HG02571 (cell line): ENCODE measurements around the gene AQP12A.
"Not testable (repeated sequence)": the region's sequence is repeated elsewhere in the genome, so short reads cannot be mapped to it uniquely, and the experiment has no call there.

ENCODE experiments used
- ATAC-seq: cut with Tn5 transposase; IDR thresholded peaks from one replicate; pipeline ENCODE4 v1.9.1; 2021; ENCODE audit warnings: mild to moderate bottlenecking, moderate library complexity; ENCODE audit not compliant: unreplicated experiment

The AQP12A gene

DNA sequence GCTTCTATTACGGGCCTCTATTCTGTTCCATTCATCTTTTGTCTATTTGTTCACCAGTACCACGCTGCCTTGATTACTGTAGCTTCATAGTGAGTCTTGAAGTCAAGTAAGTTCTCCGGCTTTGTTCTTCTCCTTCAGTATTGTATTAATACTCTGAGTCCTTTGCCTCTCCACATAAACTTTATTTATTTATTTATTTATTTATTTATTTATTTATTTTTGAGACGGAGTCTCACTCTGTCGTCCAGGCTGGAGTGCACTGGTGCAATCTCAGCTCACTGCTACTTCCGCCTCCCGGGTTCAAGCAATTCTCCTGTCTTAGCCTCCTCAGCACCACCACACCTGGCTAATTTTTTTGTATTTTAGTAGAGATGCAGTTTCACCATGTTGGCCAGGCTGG is 31.8 kb upstream of the AQP12A start:
- ATAC-seq, result not testable (repeated sequence)

DNA sequence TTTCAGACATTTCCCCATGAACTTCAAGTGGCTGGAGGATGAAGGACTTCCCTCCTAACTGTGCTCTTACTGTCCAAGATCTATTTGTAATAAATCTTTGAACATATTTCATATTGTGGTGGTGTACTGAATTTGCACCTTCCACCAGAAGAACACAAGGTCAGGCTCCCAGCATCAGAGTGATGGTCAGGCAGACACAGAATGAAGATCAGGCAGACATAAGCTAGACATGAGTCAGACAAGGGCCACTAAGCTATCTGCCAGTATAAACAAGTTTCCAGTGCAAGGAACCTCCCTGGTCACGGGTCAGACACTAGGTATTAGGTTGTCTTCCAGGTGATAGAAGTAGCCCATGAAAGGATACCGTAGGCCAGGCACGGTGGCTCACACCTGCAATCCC is 29.0 kb upstream of the AQP12A start:
- no peak for ATAC-seq

DNA sequence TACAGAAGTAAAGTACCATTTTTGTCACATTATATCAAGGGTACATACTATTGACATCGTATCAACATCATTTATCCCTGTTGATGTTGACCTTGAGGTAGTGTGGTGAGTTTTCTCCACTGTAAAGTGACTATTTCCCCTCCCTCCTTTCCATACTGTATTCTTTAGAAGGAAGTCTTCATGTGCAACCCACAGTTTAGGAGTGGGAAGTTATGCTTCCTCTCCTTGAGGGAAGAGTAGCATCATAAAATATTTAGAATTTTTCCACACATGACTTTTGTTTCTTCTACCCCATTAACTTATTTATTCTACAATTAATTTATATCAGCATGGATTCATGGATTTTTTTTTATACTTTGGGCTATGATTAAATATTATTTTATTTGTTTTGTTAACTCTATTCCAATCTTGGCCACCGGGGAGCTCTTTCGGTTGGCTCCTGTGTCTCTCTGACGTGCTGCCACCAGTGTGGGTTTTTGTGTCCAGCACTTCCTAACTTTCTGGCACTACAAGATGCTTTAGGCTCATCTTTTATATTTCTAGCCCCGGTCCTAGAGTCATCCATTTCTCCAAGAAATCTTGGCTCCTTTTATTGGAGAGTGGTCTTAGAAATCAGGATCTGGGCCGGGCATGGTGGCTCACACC is 28.0 kb upstream of the AQP12A start:
- no peak for ATAC-seq

DNA sequence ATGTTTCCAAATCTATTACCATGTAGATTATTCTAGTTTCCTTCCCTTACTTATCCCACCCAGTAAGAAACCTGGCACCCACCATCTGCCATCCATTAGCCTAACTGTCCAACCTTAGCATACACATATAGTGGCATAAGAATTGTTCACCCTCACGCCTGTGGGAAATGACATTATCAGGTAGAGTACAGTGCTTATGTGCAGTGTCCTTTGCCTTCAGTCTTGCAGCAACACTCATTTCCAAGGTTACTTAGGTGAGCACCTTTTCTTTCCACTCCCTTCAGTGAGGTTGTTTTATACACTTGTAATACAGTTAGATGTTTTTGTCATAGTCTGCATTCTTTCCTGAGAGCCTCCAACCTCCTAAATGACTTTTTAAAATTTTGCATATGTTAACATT is 27.0 kb upstream of the AQP12A start:
- no peak for ATAC-seq

DNA sequence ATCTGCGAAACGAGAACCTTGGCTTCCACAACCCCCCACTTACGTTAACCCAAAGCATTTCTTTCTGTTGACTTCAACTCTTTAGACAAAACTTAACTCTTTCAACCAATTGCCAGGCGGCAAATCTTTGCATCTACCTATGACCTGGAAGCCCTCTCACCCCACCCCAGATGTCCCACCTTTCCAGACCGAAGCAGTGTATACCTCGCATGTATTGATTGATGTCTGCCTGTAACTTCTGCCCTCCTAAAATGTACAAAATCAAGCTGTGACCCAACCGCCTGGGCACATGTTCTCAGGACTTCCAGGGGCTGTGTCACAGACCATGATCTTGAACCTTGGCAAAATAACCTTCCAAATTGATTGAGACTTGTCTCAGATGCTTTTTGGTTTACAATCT is 21.3 kb upstream of the AQP12A start:
- no peak for ATAC-seq

DNA sequence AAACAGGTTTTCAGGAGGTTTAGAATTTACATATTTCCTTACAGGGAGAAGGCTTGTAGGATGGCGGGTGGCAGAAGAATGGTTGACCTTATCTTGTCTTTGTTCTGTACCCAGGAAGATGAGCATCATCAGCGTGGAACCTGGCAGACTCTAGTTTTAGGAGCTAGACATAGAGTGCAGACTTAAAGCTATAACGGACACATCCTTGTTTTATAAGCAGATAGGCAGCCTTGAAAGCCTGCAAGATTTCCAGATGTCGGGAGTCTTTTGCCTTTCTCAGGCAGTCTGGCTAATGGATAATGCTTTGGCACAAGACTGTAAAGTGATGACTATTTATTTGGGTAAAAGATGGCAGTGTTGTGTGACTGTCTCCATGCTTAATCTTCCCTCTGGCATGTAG is 20.7 kb upstream of the AQP12A start:
- no peak for ATAC-seq

DNA sequence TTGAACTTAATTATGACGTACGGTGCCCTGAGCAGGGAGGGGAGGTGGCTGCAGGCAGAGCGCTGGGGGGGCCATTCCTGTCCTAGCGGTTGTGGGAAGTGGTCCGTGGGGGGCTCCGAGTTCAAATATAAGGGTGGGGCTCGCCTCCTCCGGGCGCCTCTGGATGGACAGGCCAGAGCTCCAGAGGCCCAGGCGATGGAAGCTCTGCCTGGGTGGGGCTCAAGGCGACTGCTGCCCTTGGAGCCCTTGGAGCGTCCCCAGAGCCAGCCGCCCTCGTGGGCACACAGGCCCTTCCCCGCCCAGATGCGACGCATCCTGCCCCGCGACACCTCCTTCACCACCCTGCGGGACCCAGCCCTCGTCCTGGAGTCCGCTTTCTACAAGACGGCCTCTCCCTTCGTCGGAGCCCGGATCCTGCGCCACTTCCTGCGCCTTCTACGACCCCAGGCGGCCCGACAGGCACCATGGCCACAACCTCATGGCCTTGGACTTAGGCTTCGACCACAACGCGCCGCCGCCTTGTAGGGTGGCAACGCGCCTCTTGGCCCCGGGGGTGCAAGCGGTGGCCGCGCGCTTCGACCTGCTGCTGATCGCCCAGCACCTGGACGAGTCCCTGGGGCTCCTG is 19.5 kb upstream of the AQP12A start:
- no peak for ATAC-seq

DNA sequence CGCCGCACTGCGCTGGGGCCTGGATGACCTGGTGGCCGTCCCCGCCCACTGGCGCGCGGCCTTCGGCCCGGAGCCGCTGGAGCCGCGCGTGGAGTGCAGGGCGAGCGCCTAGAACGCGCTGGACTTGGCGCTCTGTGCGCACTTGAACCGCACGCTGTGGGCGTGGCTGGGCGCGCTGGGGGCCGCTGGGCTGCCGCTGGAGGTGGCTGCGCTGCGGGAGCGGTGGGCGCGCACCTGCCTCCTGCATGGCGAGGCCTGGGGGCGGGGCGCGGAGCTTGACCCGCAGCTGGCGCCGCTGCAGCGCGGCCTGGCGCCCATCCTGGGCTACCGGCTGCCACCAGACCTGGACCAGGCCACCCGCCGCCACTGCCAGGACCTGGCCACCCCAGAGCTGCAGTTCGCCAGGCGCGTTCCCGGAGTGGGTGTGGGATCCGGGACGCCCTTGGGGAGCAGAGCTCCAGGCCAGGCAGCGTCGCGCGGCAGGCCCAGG is 18.9 kb upstream of the AQP12A start:
- ATAC-seq, result no peak

DNA sequence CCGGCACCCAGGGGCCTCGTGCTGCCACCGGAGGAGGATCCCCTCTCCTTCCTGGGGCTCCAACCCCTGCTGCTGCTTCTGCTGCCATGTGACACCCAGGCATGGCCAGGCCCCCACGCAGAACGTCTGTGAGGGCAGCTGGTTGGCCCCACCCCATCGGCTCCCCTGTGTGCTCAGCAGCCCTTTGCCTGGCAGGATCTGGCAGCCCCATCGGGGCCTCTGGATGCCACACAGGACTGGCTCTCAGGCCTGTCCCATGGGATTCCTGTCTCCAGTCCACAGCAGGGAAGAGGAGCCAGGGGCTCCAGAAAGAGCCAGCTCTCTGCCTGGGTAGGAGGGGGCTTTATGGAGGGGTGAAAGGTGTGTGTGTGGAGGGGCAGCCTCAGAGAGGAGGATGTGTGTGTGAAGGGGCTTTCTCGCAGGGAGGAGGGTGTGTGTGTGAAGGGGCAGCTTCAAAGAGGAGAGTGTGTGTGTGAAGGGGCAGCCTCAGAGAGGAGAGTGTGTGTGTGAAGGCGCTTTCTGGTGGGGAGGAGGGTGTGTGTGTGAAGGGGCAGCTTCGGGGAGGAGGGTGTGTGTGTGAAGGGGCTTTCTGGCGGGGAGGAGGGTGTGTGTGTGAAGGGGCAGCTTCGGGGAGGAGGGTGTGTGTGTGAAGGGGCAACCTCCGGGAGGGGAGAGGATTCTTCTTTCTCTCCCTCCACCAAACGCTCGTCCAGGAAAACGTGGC is 17.0 kb upstream of the AQP12A start:
- not testable (repeated sequence) for ATAC-seq

DNA sequence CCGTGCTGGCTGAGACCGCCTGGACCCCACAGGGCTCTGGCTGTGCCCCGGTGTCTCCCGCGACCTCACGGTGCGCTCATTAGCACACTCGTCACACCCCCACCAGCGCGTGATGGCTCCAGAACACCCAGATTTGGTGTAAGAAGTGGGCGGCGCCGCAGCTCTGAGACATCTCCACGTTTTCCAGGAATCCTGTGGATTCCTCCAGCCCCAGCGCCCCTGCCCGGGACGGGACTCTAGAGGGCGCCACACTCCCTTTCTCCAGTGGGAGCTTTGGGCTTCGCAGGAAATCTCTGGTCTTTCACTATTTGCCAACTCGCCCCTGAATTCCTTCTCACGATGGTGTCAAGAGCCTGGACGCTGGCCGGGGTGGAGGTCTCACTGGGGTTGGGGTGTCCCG is 16.3 kb upstream of the AQP12A start:
- not testable (repeated sequence) for ATAC-seq

DNA sequence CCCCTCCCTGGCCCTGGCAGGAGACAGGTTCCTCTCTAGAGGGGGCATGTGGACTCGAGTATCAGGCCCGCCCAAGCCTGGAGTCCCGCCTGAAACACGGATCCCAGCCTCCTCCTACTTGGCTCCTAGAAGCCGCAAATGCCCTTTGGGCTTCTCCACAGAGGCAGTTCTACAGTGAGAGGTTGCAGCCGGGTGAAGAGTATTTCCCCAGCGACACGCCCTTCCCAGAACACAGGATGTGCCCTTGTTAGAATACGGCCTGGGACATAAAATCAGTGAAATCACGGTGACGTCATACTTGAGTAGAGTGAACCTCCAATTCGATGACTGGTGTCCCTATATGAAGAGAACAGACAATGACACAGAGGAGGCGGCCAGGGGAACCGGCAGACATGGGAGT is 13.6 kb upstream of the AQP12A start:
- ATAC-seq, result not testable (repeated sequence)

DNA sequence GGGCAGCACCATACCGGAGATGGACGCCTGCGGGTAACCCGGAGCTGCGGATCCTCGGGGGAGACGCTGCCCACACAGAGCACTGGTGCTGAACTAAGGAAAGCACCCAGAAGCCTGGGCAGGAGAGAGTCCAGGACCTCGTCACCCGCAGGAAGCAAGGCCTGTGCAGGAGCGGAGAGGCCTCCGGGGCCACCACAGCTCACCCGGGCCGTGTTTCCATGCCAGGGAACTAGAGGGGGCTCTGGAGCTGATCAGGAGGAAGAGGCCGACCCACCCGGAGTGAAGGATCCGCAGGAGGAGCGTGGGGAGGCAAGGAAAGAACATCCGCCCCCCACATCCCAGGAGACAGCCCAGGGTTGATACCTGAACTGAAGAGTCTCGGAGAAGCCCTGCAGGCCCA is 12.8 kb upstream of the AQP12A start:
- ATAC-seq, result not testable (repeated sequence)

DNA sequence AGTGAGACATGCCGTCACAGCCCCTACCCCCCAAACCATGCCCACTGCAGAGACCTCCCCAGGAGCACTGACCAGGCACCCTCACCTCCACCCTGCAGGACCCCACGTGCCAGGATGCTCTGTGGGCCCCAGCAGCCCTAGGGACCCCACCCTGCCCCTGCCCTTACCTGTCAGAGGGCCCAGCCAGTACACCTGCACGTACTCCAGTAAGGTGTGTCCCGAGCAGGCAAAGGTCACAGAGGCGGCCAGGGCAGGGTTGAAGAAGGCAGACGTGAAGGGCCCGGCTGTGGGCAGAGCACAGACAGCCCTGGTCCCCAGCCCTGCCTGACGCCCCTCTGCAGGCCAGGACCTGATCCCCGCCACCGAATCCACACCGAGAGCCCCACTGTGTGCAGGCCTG is 11.5 kb upstream of the AQP12A start:
- ATAC-seq, result not testable (repeated sequence)

DNA sequence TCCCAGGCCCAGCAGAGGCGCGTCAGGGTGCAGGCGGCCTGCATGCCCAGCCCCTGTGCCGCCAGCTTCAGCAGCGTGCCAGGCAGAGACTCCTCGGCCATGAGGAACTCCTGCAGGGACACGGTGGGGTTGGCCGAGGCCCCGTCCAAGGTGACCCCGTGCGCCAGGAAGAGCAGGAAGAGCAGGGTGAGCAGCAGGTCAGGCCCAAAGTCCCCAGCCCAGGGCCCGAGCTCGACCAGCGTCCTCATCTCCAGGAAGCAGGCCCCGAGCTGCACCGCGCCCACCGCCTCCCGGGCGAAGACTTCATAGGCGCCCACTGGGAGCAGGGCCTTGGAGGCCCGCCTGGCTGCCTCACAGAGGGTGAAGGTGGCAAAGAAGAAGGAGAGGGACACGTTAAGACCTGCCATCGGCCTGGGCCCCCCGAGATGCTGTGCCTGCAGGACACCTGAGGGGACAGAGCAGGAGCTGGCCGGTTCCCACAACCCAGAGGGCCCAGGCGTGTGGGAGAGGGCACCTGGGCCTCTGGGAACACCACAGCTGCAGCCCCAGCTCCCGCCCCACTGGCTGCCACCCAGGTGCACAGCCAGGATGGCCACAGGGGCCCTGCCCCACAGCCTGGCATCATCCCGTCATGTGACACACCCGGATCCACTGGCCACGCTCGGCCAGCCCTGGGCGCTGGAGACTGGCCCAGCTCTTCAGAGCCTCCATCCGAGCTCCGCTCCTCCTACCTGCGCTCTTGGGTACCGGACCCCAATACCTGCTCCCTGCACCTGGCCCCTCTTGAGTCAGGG is 9.0 kb upstream of the AQP12A start, which contains the start of gene AQP12B:
AQP12B (minus strand) TSS at position 455 of the 794 bp plus-strand sequence; CDS start at position 407, 48 bp downstream.
- not testable (repeated sequence) for ATAC-seq

DNA sequence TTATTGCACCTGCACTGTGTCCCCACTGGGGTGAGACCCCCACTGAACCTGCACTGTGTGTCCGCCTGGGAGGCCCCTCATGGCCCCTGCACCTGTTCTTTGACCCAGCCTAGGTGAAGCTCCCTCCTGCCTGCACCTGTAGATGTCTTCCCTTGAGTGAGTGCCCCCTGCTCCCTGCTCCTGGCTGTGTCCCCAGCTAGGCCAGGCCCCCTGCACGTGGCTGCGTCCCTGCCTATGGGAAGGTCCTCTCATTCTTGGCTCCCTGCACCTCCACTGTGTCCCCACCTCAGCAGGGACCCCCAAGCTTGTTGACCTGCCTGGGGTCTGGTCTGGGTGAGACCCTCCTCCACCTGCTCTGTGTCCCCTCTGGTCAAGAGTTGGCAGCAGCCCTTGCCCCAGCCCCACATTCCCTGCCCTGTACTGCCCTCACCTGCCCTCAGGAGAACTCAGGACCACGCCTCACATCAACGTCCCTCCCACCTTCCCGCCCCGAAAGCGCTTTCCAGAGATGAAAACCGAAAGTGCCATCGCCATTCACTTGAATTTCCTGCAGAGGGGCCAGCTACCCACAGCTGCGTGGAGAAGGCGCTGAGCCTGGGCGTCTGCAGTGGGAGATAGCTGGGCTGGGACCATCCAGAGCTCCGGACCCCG is 8.2 kb upstream of the AQP12A start:
- ATAC-seq, result not testable (repeated sequence)

DNA sequence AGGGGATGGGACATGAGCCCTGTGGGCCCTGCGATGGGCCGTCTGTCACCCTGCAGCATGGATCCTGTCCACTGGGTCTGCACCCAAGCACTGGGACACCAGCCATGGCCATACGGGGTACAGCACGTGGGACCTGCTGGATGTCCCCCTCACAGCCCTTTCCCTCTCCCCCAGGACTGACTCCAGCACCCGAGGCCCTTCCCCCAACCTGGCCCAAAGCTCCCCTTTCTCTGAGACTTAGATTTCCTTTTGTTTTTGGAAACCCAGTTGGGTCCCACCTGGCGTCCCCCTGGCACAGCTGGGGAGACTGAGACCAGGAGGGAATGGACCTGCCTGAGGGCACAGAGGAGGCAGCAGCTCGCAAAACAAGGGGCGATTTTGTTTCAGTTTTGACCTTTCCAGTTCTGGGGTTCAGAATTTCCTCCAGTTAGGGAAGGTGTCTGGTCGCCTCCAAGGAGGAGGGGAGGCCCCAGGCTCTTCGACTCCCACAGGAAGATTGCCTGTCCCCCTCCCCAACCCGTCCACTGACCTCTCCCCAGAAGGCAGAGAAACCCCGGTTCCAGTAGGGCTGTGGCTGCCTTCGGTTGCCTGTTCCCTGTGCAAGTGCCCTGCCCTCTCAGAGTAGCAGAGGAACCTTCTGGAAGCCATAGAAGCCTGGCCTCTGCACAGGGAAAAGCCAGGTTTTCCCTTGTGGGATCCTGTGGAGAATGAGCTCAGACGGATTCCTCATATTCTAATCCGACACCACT is 7.5 kb upstream of the AQP12A start:
- not testable (repeated sequence) for ATAC-seq

DNA sequence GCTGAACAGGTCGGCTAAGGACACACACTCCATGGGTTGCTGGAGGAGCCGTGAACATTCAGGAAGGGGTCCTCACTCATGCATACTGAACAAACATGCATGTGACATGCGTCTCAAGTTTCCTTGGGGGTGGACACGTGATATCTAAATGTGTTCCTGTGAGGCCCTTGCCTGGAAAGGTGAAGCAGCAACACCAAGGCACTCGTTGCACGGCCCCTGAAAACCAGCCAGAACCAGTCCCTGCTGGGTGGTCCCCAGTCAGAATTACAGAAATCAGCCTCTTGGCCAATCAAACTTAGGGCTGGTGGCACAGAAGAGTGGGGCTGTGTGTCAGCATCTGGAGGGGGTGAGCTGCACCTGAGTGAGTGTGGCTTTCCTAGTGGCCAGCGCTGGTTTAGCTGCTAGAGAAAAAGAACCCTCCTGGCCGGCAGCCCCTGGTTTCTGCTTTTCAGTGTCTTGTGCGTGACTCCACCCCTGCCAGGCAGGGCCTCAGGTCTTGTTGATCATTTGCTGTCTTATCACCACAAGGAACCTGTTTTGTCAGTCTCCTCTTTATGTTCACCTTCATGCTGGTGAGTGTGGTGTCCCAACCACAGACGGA is 5.8 kb upstream of the AQP12A start:
- no peak for ATAC-seq

DNA sequence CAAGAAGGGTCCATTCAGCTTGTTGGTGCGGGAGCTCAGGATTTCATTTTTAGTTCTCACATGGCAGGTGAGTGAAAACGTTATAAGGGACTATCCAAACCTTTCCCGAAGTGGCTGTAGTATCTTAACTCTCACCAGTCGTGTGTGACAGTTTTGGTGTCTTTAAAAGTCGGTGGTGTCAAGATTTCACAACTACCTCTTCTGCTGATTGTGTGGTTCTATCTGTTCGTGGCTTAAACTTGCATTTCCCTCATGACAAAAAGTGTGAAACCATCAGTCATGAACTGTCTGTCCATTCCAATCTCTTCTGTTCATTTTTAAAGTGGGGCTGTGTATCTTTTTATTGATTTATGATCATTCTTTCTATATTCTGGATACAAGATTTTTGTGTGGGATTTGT is 5.2 kb upstream of the AQP12A start:
- no peak for ATAC-seq

DNA sequence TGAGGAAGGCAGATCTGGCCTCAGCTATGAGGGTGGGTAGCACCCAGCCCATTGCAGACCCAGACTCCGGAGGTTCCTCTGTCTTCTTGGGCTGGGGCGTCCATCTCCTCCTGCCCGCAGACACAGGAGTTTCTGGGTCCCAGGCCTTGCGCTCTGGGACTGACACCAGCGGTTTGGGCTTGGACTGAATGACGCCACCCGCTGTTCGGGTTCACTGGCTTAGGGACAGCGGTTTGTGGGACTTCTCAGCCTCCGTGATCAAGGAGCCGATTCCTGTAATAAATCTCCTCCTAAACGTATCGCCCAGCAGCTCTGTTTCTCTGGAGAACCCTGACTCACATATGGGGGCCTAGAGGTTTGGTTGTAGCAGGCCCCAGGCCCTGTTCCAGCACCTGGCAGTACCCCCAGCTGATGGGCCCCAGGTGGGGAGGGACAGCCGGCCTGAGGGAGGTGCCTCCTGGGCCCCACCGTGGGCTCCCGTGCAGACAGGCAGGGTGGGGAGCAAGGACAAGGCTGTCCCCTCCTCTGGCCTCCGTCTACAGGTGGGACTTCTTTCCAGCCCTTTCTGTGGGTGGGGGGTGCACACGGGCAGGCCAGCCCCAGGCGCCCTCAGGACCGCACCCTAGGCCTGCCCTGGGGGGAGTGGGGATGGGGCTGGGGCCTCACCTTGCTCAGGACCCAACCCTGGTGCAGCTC is 4.5 kb upstream of the AQP12A start:
- ATAC-seq, result no peak
